ENCODE data around the gene ARRB2.

Gene ARRB2

DNA sequence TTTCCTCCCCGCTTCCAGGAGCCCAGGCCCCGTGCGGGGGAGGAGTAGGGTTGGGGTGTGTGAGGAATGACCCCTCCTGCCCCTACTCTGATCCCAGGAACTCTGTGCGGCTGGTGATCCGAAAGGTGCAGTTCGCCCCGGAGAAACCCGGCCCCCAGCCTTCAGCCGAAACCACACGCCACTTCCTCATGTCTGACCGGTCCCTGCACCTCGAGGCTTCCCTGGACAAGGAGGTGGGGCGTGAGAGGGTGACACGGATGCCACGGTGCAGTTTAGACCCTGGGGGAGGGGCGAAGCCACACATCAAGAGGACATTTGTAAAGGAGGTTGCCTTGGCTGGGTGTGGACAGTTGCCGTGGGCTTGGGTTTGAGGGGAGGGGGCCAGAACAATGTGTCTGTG, 7.4 kb downstream of the ARRB2 start:
- H3K9me3 ChIP-seq (ENCODE audit: control insufficient read depth, low read depth, low read length): no peaks in the 10 kb centered on the region
- H3K27me3 ChIP-seq (ENCODE audit: control insufficient read depth, insufficient read depth, low read length): no peaks in the 10 kb centered on the region
- peaks cover 38% of the 10 kb centered on the region for H3K36me3 ChIP-seq (ENCODE audit: control insufficient read depth, low read depth, low read length)
- H3K4me3 ChIP-seq (ENCODE audit: low read length): no peak overlapping the region
- H3K4me1 ChIP-seq (ENCODE audit: control insufficient read depth, low read depth, low read length): no peaks in the 10 kb centered on the region
- H3K27ac ChIP-seq (ENCODE audit: low read length): no peak overlapping the region
- H3K9ac ChIP-seq (ENCODE audit: low read length): no peak overlapping the region

DNA sequence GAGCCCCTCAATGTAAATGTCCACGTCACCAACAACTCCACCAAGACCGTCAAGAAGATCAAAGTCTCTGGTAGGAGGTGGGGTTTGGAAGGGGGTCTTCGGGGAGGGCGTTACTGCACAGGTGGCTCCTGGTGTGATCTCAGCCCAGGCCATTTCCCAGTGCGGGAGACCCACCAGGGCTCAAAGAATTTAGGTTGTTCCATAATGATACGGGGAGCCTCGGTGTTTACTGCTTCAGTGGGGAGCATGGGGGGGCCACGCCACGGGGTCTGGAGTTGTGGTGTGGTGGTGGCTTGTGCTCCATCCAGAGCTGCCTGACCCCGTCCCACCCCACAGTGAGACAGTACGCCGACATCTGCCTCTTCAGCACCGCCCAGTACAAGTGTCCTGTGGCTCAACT, 7.8 kb downstream of the ARRB2 start:
- H3K4me1 ChIP-seq (ENCODE audit: control insufficient read depth, low read depth, low read length): no peaks in the 10 kb centered on the region
- no peak overlapping the region for H3K27ac ChIP-seq (ENCODE audit: low read length)
- H3K27me3 ChIP-seq (ENCODE audit: control insufficient read depth, insufficient read depth, low read length): no peaks in the 10 kb centered on the region
- no peak overlapping the region for H3K9ac ChIP-seq (ENCODE audit: low read length)
- no peaks in the 10 kb centered on the region for H3K9me3 ChIP-seq (ENCODE audit: control insufficient read depth, low read depth, low read length)
- H3K4me3 ChIP-seq (ENCODE audit: low read length): no peak overlapping the region
- H3K36me3 ChIP-seq (ENCODE audit: control insufficient read depth, low read depth, low read length): peaks cover 38% of the 10 kb centered on the region

DNA sequence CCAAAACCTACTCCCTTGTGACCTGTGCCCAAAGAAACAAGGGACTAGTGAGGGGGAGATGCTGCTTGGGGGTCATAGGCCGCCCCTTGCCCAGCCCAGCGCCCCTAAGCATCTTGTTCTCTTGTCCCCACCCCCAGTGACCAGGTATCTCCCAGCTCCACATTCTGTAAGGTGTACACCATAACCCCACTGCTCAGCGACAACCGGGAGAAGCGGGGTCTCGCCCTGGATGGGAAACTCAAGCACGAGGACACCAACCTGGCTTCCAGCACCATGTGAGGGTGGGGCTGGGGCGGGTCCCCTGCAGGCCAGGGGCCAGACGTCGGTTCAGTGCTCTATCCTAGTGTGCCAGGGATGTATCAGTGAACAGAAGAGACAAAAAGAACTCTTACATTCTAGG, 8.7 kb downstream of the ARRB2 start:
- Histone ChIP-seq H3K4me3 (ENCODE audit: low read length) (no peak overlapping the region), H3K9me3 (ENCODE audit: control insufficient read depth, low read depth, low read length) (no peaks in the 10 kb centered on the region), H3K4me1 (ENCODE audit: control insufficient read depth, low read depth, low read length) (no peaks in the 10 kb centered on the region), H3K36me3 (ENCODE audit: control insufficient read depth, low read depth, low read length) (peaks cover 38% of the 10 kb centered on the region), H3K9ac (ENCODE audit: low read length) (no peak overlapping the region), H3K27me3 (ENCODE audit: control insufficient read depth, insufficient read depth, low read length) (no peaks in the 10 kb centered on the region), H3K27ac (ENCODE audit: low read length) (no peak overlapping the region)

DNA sequence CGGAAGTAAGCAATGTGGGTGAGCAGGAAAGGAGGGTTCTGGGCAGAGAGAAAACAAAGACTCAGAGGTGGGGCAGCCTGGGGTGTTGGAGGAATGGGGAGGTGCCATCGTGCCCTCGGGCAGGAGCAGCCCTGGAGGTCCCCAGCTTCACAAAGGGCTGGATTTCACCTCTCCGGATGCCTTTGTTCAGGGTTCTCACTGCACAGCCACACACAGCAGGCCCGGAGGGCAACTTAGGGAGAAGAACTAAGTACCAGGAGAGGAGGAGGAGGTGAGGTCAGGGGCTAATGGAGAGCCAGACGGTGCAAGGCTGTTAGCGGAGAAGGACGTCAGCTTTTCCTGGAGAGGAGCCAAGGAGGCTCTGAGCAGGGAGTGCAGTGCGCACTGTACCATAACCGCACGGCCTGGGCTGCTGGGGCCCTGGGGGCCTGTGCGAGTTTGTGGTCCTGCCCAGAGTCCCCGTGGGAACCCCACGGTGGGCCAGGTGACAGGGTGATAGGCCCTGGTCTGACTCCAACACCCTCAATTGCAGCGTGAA, 9.3 kb downstream of the ARRB2 start:
- no peaks in the 10 kb centered on the region for H3K9me3 ChIP-seq (ENCODE audit: control insufficient read depth, low read depth, low read length)
- H3K27me3 ChIP-seq (ENCODE audit: control insufficient read depth, insufficient read depth, low read length): no peaks in the 10 kb centered on the region
- no peak overlapping the region for H3K9ac ChIP-seq (ENCODE audit: low read length)
- H3K4me1 ChIP-seq (ENCODE audit: control insufficient read depth, low read depth, low read length): no peaks in the 10 kb centered on the region
- no peak overlapping the region for H3K27ac ChIP-seq (ENCODE audit: low read length)
- H3K36me3 ChIP-seq (ENCODE audit: control insufficient read depth, low read depth, low read length): peaks cover 38% of the 10 kb centered on the region
- no peak overlapping the region for H3K4me3 ChIP-seq (ENCODE audit: low read length)

DNA sequence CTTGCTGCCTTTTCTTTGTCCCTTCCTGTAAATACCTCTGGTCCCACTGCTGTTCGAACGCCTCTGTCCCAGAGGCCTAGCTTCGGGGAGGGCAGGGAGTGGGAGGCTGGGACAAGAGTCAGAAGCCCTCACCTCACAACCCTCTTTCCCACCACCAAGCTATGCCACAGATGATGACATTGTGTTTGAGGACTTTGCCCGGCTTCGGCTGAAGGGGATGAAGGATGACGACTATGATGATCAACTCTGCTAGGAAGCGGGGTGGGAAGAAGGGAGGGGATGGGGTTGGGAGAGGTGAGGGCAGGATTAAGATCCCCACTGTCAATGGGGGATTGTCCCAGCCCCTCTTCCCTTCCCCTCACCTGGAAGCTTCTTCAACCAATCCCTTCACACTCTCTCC, 10.4 kb downstream of the ARRB2 start:
- Histone ChIP-seq H3K9me3 (ENCODE audit: control insufficient read depth, low read depth, low read length) (no peaks in the 10 kb centered on the region), H3K9ac (ENCODE audit: low read length) (no peak overlapping the region), H3K27ac (ENCODE audit: low read length) (no peak overlapping the region), H3K36me3 (ENCODE audit: control insufficient read depth, low read depth, low read length) (peaks cover 37% of the 10 kb centered on the region), H3K4me1 (ENCODE audit: control insufficient read depth, low read depth, low read length) (no peaks in the 10 kb centered on the region), H3K4me3 (ENCODE audit: low read length) (no peak overlapping the region), H3K27me3 (ENCODE audit: control insufficient read depth, insufficient read depth, low read length) (no peaks in the 10 kb centered on the region)

DNA sequence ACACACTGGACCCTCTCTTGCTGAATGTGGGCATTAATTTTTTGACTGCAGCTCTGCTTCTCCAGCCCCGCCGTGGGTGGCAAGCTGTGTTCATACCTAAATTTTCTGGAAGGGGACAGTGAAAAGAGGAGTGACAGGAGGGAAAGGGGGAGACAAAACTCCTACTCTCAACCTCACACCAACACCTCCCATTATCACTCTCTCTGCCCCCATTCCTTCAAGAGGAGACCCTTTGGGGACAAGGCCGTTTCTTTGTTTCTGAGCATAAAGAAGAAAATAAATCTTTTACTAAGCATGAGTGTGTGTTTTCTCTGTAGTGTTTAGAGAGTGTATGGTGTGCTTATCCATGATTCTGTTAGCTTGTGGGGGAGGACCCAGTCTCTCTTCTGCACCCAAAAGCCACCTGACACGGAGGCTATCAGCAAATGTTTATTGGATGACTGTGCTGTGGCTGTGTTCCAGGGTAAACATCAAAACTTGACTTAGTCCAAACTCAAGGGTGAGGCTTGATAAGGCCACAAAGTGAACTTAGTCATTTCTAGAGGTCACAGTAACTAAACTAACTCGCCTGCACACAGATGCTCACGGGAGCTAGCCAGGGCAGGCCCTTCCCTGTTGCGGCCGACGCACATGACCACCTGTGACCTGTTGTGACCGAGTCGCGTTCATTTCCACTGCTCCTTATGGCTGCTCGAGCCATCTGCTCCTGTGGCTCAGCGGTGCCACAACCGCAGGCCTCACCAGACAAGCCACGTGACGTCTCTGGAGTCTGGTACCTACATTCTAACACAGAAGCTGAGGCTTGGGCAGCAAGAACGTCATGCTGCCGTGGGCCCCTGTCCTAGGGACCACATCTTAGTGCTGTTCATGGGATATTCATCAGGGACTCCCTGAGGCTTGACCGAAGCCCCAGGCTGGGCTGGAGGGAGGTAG, 11.0 kb downstream of the ARRB2 start:
- no peaks in the 10 kb centered on the region for H3K9me3 ChIP-seq (ENCODE audit: control insufficient read depth, low read depth, low read length)
- no peak overlapping the region for H3K27ac ChIP-seq (ENCODE audit: low read length)
- no peak overlapping the region for H3K4me3 ChIP-seq (ENCODE audit: low read length)
- no peaks in the 10 kb centered on the region for H3K4me1 ChIP-seq (ENCODE audit: control insufficient read depth, low read depth, low read length)
- H3K36me3 ChIP-seq (ENCODE audit: control insufficient read depth, low read depth, low read length): peaks cover 33% of the 10 kb centered on the region
- no peaks in the 10 kb centered on the region for H3K27me3 ChIP-seq (ENCODE audit: control insufficient read depth, insufficient read depth, low read length)
- H3K9ac ChIP-seq (ENCODE audit: low read length): no peak overlapping the region

DNA sequence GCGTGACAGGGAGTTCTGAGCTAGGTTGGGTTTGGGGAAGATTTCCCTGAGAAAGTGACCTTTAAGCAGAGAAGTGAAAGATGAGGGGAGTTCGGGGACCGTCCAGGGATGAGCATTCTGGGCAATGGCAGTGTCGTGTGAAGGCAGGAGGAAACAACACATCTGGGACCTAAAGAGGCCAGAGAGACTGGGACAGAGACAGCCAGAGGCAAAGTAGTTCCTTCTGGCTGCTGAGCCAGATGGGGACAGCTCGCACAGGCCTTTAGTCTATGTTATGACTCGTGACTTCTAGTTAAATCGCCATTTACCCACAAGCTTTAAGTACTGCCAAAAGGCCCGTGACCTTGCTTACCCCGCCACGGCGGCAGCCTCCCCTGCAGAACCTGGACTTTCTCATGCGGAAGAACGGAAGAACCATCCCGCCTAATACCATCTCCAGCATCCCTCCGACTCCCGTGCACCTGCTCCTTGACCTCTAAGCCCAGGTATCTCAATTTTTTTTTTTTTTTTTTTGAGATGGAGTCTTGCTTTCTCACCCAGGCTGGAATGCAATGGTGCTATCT, 12.3 kb downstream of the ARRB2 start:
- Histone ChIP-seq H3K4me3 (ENCODE audit: low read length) (no peak overlapping the region), H3K9me3 (ENCODE audit: control insufficient read depth, low read depth, low read length) (no peaks in the 10 kb centered on the region), H3K9ac (ENCODE audit: low read length) (no peak overlapping the region), H3K27ac (ENCODE audit: low read length) (no peak overlapping the region), H3K36me3 (ENCODE audit: control insufficient read depth, low read depth, low read length) (peaks cover 25% of the 10 kb centered on the region), H3K27me3 (ENCODE audit: control insufficient read depth, insufficient read depth, low read length) (no peaks in the 10 kb centered on the region), H3K4me1 (ENCODE audit: control insufficient read depth, low read depth, low read length) (no peaks in the 10 kb centered on the region)

DNA sequence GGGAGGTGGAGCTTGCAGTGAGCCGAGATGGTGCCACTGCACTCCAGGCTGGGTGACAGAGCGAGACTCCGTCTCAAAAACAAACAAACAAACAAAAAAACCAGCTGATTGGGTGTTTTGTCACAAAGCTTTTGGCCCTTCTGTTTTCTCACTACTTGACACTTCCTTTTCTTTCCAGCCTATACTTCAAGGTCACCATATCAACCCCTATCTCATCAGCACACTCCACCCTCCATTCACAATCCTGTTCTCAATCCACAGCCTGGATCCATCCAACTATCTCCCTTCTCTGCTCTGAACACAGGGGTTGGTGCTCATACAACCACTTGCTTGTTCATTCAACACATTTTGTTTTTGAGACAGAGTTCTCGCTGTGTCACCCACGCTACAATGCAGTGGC, 14.2 kb downstream of the ARRB2 start:
- H3K27me3 ChIP-seq (ENCODE audit: control insufficient read depth, insufficient read depth, low read length): no peaks in the 10 kb centered on the region
- no peaks in the 10 kb centered on the region for H3K4me1 ChIP-seq (ENCODE audit: control insufficient read depth, low read depth, low read length)
- peaks cover 13% of the 10 kb centered on the region for H3K36me3 ChIP-seq (ENCODE audit: control insufficient read depth, low read depth, low read length)
- no peak overlapping the region for H3K9ac ChIP-seq (ENCODE audit: low read length)
- no peaks in the 10 kb centered on the region for H3K9me3 ChIP-seq (ENCODE audit: control insufficient read depth, low read depth, low read length)
- no peak overlapping the region for H3K27ac ChIP-seq (ENCODE audit: low read length)
- H3K4me3 ChIP-seq (ENCODE audit: low read length): no peak overlapping the region

DNA sequence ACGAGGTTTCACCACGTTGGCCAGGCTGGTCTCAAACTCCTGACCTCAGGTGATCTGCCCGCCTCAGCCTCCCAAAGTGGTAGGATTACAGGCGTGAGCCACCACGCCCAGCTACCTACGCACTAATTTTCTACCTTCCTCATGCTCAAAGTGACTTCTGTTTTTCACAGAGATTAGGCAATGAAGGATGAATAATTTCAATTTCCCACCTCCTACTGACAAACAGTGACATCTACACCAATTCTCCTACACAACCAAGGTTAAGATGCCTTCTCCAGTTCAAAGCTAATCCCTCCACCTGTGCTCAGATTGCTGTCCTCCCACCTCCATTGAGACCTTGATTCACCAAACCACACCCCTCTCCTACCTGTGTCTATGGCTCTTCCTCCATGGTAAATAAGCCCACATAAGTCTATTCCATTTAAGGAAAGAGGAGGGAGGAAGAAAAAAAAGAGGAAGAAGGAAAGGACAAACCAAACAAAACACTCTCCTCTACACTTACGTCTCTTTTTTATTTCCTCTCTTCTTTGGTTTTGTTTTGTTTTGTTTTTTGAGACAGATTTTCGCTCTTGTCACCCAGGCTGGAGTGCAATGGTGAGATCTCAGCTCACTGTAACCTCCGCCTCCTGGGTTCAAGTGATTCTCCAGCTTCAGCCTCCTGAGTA, 15.3 kb downstream of the ARRB2 start:
- H3K4me1 ChIP-seq (ENCODE audit: control insufficient read depth, low read depth, low read length): no peaks in the 10 kb centered on the region
- H3K9me3 ChIP-seq (ENCODE audit: control insufficient read depth, low read depth, low read length): no peaks in the 10 kb centered on the region
- no peak overlapping the region for H3K27ac ChIP-seq (ENCODE audit: low read length)
- peaks cover 5% of the 10 kb centered on the region for H3K36me3 ChIP-seq (ENCODE audit: control insufficient read depth, low read depth, low read length)
- no peak overlapping the region for H3K9ac ChIP-seq (ENCODE audit: low read length)
- H3K27me3 ChIP-seq (ENCODE audit: control insufficient read depth, insufficient read depth, low read length): no peaks in the 10 kb centered on the region
- no peak overlapping the region for H3K4me3 ChIP-seq (ENCODE audit: low read length)

DNA sequence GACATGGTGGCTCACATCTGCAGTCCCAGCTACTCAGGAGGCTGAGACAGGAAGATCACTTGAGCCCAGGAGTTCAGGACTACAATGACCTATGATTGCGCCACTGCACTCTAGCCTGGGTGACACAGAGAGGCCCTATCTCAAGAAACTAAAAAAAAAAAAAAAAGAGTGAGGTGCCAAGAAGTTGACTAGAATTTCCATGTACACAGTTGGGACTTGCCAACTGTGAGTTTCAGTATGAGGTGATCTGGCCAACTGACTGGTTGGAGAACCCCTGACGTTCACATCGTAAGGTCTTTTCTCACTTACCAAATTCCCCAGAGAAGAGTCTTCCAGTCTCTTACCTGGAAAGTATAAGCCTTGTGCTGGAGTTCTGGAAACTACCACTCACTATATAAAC, 17.7 kb downstream of the ARRB2 start:
- Histone ChIP-seq H3K9me3 (ENCODE audit: control insufficient read depth, low read depth, low read length) (no peaks in the 10 kb centered on the region), H3K9ac (ENCODE audit: low read length) (no peak overlapping the region), H3K27ac (ENCODE audit: low read length) (no peak overlapping the region), H3K36me3 (ENCODE audit: control insufficient read depth, low read depth, low read length) (no peaks in the 10 kb centered on the region), H3K4me3 (ENCODE audit: low read length) (no peak overlapping the region), H3K4me1 (ENCODE audit: control insufficient read depth, low read depth, low read length) (no peaks in the 10 kb centered on the region), H3K27me3 (ENCODE audit: control insufficient read depth, insufficient read depth, low read length) (no peaks in the 10 kb centered on the region)

DNA sequence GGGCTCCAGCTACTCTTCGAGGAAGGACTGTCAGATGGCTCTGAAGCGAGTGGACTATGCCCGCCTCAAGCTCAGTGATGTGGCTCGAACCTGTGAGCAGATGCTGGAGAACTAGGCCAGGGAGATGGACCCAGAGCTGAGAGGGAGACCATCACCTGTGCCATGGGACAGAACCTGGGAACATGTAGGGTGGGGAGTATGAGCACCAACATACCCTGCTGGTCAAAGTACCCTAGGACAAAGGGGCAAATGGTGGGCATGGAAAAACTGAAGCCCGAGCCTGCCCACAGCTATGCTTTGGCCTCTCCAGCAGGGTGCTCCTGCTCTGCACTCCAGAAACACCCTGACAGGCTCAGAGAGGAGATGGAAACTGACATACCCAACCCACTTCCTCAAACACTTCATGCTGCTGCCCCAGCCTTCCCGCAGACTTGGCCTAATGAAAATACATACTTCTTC, 22.7 kb downstream of the ARRB2 start:
- H3K27ac ChIP-seq (ENCODE audit: low read length): no peak overlapping the region
- H3K4me1 ChIP-seq (ENCODE audit: control insufficient read depth, low read depth, low read length): no peaks in the 10 kb centered on the region
- H3K36me3 ChIP-seq (ENCODE audit: control insufficient read depth, low read depth, low read length): no peaks in the 10 kb centered on the region
- no peaks in the 10 kb centered on the region for H3K9me3 ChIP-seq (ENCODE audit: control insufficient read depth, low read depth, low read length)
- H3K9ac ChIP-seq (ENCODE audit: low read length): no peak overlapping the region
- H3K4me3 ChIP-seq (ENCODE audit: low read length): no peak overlapping the region
- H3K27me3 ChIP-seq (ENCODE audit: control insufficient read depth, insufficient read depth, low read length): peaks cover 25% of the 10 kb centered on the region

Data from iPS-18a (cell line).